NCI-H82 treated with DMSO at 0.1 percent for 48 hours (cell line): ENCODE measurements around the gene RSPRY1.

ENCODE experiments used
- DNase-seq: peaks from one replicate; lab custom pipeline; 2025; ENCODE audit not compliant: unreplicated experiment; lab: John Stamatoyannopoulos, UW

Gene RSPRY1

GRCh38 chr16:57216968-57217367 is 30.8 kb downstream of the RSPRY1 start:
- no peak for DNase-seq

GRCh38 chr16:57223057-57223456 is 36.9 kb downstream of the RSPRY1 start:
- DNase-seq: no peak

DNA sequence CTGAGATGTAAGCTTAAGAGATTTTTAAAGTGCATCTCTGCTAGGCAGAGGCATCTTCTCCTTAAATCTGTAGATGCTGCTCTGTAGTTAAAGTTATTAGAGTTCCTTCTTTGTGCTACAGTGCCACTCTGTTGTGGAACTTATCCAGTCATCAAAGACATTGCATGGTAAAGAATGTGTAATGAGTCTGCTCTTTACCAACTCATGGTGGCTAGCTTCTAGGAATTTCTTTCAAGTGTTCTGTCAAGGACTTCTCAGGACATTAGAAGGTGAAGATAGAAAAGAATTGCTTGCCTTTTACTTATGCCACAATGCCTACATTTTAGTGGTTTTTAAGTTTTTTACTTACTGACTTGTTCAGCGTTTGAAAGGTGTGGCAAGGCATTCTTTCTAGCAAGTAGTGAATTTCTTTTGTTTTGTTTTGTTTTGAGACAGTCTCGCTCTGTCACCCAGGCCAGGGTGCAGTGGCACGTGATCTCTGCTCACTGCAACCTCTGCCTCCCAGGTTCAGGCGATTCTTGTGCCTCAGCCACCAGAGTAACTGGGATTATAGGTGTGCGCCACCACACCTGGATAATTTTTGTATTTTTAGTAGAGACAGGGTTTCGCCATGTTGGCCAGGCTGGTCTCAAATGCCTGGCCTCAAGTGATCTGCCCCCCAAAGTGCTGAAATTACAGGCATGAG is 38.7 kb downstream of the RSPRY1 start:
- no peak for DNase-seq

DNA sequence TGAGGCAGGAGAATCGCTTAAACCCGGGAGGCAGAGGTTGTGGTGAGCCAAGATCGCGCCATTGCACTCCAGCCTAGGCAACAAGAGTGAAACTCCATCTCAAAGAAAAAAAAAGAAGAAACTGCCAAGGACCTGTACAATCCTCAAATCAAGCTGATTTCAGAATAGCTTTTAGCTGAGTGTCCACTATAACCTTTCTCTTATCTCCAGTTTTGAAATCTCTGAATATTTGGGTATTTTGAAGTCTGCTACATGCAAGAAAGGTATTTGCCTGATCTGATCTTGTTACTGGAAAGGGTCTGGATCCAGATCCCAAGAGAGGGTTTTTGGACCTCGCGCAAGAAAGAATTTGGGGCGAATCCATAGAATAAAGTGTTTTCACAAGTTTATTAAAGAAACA is 39.8 kb downstream of the RSPRY1 start:
- DNase-seq: no peak

DNA sequence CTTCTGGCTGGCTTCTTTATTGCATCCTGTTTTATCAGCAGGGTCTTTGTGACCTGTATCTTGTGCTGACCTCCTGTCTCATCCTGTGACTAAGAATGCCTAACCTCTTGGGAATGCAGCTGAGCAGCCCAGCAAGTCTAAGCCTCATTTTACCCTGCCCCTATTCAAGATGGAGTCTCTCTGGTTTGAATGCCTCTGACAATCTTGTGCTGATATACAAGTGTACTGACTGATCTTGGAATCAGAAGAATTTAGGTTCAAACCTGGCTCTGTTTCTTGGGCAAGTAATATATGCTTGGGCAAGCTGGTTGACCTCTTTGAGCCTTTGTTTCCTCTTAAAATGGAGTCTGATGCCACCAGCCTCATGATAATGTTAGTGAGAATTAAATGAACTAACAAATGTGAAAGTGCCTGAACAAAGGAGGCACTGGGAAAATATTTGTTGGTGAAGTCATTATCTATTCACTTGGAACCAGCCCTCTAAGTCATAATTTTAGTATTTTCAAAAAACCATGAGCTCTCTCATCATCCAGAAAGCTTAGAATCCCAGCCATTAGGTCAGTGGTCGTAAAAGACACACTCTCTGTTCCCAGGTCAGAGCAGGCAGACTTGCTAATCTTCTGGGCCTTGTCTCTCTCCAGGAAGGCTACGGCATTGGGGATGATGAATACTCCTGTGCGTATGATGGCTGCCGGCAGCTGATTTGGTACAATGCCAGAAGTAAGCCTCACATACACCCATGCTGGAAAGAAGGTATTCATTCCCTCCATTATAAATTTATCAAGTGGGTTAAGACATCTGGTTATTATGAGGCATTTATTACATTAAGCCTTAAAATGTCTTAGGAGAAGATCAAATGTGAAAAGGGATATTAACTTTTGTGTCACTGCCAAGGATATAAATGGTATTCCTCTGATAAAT is 40.8 kb downstream of the RSPRY1 start:
- DNase-seq: no peak

GRCh38 chr16:57229079-57229478 is 43.0 kb downstream of the RSPRY1 start:
- DNase-seq: no peak

- DNase-seq: no peak
Observed at GRCh38 chr16:57231821-57232350, 45.8 kb downstream of the RSPRY1 start.

GRCh38 chr16:57233944-57234706 is 48.0 kb downstream of the RSPRY1 start:
- no peak for DNase-seq

- DNase-seq: no peak
Observed at GRCh38 chr16:57234707-57235092, 48.6 kb downstream of the RSPRY1 start.

GRCh38 chr16:57235128-57236021 is 49.2 kb downstream of the RSPRY1 start:
- DNase-seq: no peak

DNA sequence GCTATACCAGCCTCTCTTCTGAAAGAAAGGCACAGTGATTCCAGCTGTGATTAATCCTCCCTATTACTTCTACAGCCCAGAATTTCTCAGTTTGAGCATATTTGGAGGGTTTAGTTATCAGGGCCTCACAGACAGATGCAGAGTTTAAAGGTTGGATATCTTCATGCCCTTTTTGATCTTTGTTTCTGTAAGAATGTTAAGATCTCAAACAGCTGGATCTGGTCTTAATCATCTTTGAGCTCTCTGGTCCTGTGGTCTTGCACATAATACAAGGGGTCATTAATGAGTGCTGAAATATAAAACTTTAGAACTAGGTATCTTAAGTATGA is 49.9 kb downstream of the RSPRY1 start:
- no peak for DNase-seq

GRCh38 chr16:57238682-57239081 is 52.6 kb downstream of the RSPRY1 start:
- DNase-seq: no peak

- DNase-seq: no peak
Observed at GRCh38 chr16:57239107-57239506, 53.0 kb downstream of the RSPRY1 start.

DNA sequence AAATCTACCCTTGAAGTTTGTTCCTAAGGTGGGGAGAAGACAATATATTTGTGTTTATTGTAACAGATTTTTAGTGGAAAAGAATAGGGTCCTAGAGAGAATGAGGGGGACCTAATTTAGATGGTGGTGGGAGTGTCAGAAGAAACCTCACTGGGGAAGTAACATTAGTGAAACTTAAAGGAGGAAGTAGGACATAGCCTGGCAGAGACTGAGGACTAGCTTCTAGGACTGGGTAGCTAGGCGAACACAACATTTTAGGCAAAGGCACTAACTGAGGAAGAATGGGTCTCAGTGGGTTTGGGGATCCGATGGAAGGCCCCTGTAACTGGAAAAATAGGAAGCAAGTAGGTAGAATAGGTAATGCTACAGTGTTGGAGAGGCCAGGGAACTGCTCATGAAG is 54.7 kb downstream of the RSPRY1 start:
- no peak for DNase-seq

- DNase-seq: no peak
Observed at GRCh38 chr16:57242650-57243049, 56.5 kb downstream of the RSPRY1 start.

- no peak for DNase-seq
Observed at GRCh38 chr16:57244463-57244766, 58.3 kb downstream of the RSPRY1 start.

DNA sequence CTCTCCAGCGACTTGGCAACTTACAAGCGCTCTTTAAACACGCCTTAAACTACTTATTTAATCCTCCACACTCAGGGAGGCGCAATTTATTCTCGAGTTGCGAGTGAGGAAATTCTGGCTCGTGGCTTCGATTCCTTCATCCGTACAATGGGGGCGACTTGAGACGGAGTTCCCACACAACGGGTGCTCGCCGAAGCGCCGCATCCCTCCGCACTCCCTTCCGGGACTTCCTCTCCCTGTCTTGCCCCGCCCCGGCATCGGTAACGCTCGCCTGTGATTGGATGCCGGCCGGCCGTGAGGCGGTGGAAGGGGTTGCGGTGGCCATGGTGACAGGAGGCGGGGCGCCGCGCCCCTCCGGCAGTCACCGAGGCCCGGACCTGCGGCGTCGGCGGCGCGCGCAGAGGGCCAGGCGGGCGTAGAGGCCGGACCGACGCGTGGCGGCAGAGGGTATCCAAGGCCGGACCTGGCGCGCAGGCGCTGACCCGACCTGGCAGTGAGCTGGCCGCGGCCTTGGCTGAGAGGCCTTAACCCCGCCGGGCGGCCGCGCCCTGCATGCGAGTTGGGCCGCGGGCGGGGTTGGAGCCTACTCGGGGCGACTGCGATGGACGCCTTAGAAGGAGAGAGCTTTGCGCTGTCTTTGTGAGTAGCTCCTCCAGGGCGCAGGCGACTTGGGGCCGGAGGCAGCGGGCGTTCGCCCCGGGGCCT is 58.8 kb downstream of the RSPRY1 start, which contains the start of gene ARL2BP:
Gene ARL2BP, plus strand, starts transcription at position 493 of the 705 bp plus-strand sequence. Its CDS starts 109 bp downstream, at position 602.
- peak; percentile 82 for DNase-seq

DNA sequence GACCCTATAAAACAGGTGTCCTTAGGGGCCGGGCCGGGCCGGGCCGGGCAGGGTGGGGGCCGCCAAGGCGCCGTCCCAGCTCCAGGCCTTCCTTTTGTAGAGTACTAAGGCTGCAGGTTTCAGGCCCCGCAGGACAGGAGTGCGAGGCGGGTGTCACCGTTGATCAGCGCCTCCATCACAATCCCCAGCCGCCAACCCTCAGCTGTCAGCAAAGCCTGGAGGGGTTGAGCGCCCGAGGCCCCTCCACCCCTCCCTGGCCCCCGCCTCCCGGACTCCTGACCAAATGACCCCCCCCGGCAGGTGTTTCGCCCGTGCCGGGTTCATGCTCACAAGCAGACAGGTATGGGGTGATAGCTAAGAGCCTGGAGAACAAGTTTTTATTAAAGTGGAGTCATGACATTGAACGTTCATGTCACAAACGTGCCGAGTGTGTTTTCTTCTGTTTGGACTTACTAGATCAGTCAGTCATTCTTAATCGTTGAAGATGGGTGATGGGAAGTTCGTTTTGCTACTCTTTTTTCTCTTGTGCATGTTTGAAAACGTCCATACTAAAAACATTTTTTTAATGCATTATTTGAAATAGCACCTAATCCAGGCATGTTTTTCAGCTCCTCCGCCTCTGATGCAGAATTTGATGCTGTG is 59.5 kb downstream of the RSPRY1 start:
- no peak for DNase-seq

DNA sequence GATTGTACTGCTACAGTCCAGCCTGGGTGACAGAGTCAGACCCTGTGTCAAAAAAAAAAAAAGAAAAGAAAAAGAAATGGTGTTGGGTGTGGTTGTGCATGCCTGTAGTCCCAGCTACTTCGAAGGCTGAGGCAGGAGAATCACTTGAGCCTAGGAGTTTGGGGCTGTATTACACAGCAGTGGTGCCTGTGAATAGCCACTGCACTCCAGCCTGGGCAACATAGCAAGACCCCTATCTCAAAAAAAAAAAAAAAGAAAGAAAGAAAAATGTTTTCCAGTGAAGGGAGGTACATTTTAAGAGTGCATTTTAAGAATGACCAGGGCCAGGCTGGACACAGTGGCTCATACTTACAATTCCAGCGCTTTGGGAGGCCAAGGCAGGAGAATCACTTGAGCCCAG is 65.2 kb downstream of the RSPRY1 start:
- no peak for DNase-seq
